ENCODE measurements around the gene CEP20. TPM values are rescaled to one million over a fixed set of nuclear protein-coding genes. Genes with fewer than 3 reads are reported as not detected.
A peak's percentile ranks its signal among the peaks of the same experiment; 100 is the strongest.

Gene CEP20
- total and polyA plus RNA-seq, 4 donors = 21.3 to 26.8 (median 24.7) TPM

- ATAC-seq (ENCODE audit: low FRiP score) (peak; percentile 77), DNase-seq (no peak)
- no peaks in the 10 kb centered on the region for H3K27me3 ChIP-seq (ENCODE audit: control insufficient read depth in 1 of 2, insufficient read depth in 2 of 2, low read length in 1 of 2)
- peaks cover 0 to 2% of the 10 kb centered on the region in 2 donors for H3K4me1 ChIP-seq (ENCODE audit: control insufficient read depth in 1 of 2, insufficient read depth in 2 of 2, low read length in 2 of 2)
- H3K27ac ChIP-seq (ENCODE audit: low read depth in 1 of 2, low read length in 2 of 2) = peak overlapping the region in 1 of 2 donors; percentile 33
- H3K36me3 ChIP-seq (ENCODE audit: control insufficient read depth in 1 of 2, insufficient read depth in 2 of 2, low read length in 1 of 2) = peaks cover 0 to under 1% of the 10 kb centered on the region in 2 donors
- 17 to 18% methylated on average over 7 of the region's 7 CpGs for WGBS, 2 donors
- no peak overlapping the region for H3K4me3 ChIP-seq (ENCODE audit: low read length in 2 of 2)
- intact Hi-C loops (cut with DNase I) = loop anchor here (2.0 to 10.0 kb wide), 2 partner anchors 220 to 252 kb away; no protein-coding TSS in a partner anchor
- H3K9me3 ChIP-seq (ENCODE audit: control insufficient read depth, low read length) = no peaks in the 10 kb centered on the region
Observed at GRCh38 chr16:15874745-15875314, 13.6 kb downstream of the CEP20 start.

GRCh38 chr16:15873737-15874136 lies 14.7 kb downstream of the CEP20 start:
- intact Hi-C loops (cut with DNase I) = loop anchor here (2.0 to 10.0 kb wide), 2 partner anchors 221 to 253 kb away; no protein-coding TSS in a partner anchor

GRCh38 chr16:15873301-15873700 lies 15.1 kb downstream of the CEP20 start:
- WGBS, 2 donors = 8 to 20% methylated on average over 2 of the region's 2 CpGs
- H3K36me3 ChIP-seq (ENCODE audit: control insufficient read depth in 1 of 2, insufficient read depth in 2 of 2, low read length in 1 of 2) = peaks cover 0 to 1% of the 10 kb centered on the region in 2 donors
- H3K27me3 ChIP-seq (ENCODE audit: control insufficient read depth in 1 of 2, insufficient read depth in 2 of 2, low read length in 1 of 2) = no peaks in the 10 kb centered on the region
- H3K4me1 ChIP-seq (ENCODE audit: control insufficient read depth in 1 of 2, insufficient read depth in 2 of 2, low read length in 2 of 2) = peaks cover 0 to 2% of the 10 kb centered on the region in 2 donors
- DNase-seq (no peak), ATAC-seq (ENCODE audit: low FRiP score) (no peak)
- H3K9me3 ChIP-seq (ENCODE audit: control insufficient read depth, low read length) = no peaks in the 10 kb centered on the region
- intact Hi-C loops (cut with DNase I) = loop anchor here in 1 of 2 donors (10.0 kb wide), 1 partner anchor 222 kb away; no protein-coding TSS in a partner anchor
- no peak overlapping the region for H3K4me3 ChIP-seq (ENCODE audit: low read length in 2 of 2)
- no peak overlapping the region for H3K27ac ChIP-seq (ENCODE audit: low read depth in 1 of 2, low read length in 2 of 2)

More at GRCh38 chr16:15873737-15874136, 14.7 kb downstream of the CEP20 start:
- DNase-seq (no peak), ATAC-seq (ENCODE audit: low FRiP score) (no peak)
- Histone ChIP-seq H3K36me3 (ENCODE audit: control insufficient read depth in 1 of 2, insufficient read depth in 2 of 2, low read length in 1 of 2) (peaks cover 0 to 1% of the 10 kb centered on the region in 2 donors), H3K27ac (ENCODE audit: low read depth in 1 of 2, low read length in 2 of 2) (no peak overlapping the region), H3K4me3 (ENCODE audit: low read length in 2 of 2) (no peak overlapping the region), H3K4me1 (ENCODE audit: control insufficient read depth in 1 of 2, insufficient read depth in 2 of 2, low read length in 2 of 2) (peaks cover 0 to 2% of the 10 kb centered on the region in 2 donors), H3K27me3 (ENCODE audit: control insufficient read depth in 1 of 2, insufficient read depth in 2 of 2, low read length in 1 of 2) (no peaks in the 10 kb centered on the region), H3K9me3 (ENCODE audit: control insufficient read depth, low read length) (no peaks in the 10 kb centered on the region)
- WGBS, 2 donors = 87 to 95% methylated on average over 1 of the region's 1 CpG

GRCh38 chr16:15870011-15870410 lies 18.4 kb downstream of the CEP20 start:
- ATAC-seq (ENCODE audit: low FRiP score) (no peak), DNase-seq (no peak)
- 90 to 92% methylated on average over 5 of the region's 5 CpGs for WGBS, 2 donors
- intact Hi-C loops (cut with DNase I) = loop anchor here in 1 of 2 donors (10.0 kb wide), 1 partner anchor 225 kb away; no protein-coding TSS in a partner anchor
- H3K9me3 ChIP-seq (ENCODE audit: control insufficient read depth, low read length) = no peaks in the 10 kb centered on the region
- H3K4me1 ChIP-seq (ENCODE audit: control insufficient read depth in 1 of 2, insufficient read depth in 2 of 2, low read length in 2 of 2) = peaks cover 0 to 2% of the 10 kb centered on the region in 2 donors
- H3K4me3 ChIP-seq (ENCODE audit: low read length in 2 of 2) = no peak overlapping the region
- no peak overlapping the region for H3K27ac ChIP-seq (ENCODE audit: low read depth in 1 of 2, low read length in 2 of 2)
- H3K27me3 ChIP-seq (ENCODE audit: control insufficient read depth in 1 of 2, insufficient read depth in 2 of 2, low read length in 1 of 2) = no peaks in the 10 kb centered on the region
- peaks cover 0 to 1% of the 10 kb centered on the region in 2 donors for H3K36me3 ChIP-seq (ENCODE audit: control insufficient read depth in 1 of 2, insufficient read depth in 2 of 2, low read length in 1 of 2)

- no peaks in the 10 kb centered on the region for H3K9me3 ChIP-seq (ENCODE audit: control insufficient read depth, low read length)
- no peaks in the 10 kb centered on the region for H3K27me3 ChIP-seq (ENCODE audit: control insufficient read depth in 1 of 2, insufficient read depth in 2 of 2, low read length in 1 of 2)
- intact Hi-C loops (cut with DNase I) = no loop called here
- no peaks in the 10 kb centered on the region for H3K4me1 ChIP-seq (ENCODE audit: control insufficient read depth in 1 of 2, insufficient read depth in 2 of 2, low read length in 2 of 2)
- no peak overlapping the region for H3K27ac ChIP-seq (ENCODE audit: low read depth in 1 of 2, low read length in 2 of 2)
- ATAC-seq (ENCODE audit: low FRiP score) (no peak), DNase-seq (no peak)
- 82 to 86% methylated on average over 5 of the region's 5 CpGs for WGBS, 2 donors
- no peak overlapping the region for H3K4me3 ChIP-seq (ENCODE audit: low read length in 2 of 2)
- peaks cover 0 to 1% of the 10 kb centered on the region in 2 donors for H3K36me3 ChIP-seq (ENCODE audit: control insufficient read depth in 1 of 2, insufficient read depth in 2 of 2, low read length in 1 of 2)
Observed at GRCh38 chr16:15866451-15866850, 22.0 kb downstream of the CEP20 start.

GRCh38 chr16:15865742-15866141 lies 22.7 kb downstream of the CEP20 start:
- DNase-seq = no peak
- Histone ChIP-seq H3K4me3 (ENCODE audit: low read length in 2 of 2) (no peak overlapping the region), H3K27me3 (ENCODE audit: control insufficient read depth in 1 of 2, insufficient read depth in 2 of 2, low read length in 1 of 2) (no peaks in the 10 kb centered on the region), H3K36me3 (ENCODE audit: control insufficient read depth in 1 of 2, insufficient read depth in 2 of 2, low read length in 1 of 2) (peaks cover 0 to 1% of the 10 kb centered on the region in 2 donors), H3K9me3 (ENCODE audit: control insufficient read depth, low read length) (no peaks in the 10 kb centered on the region), H3K27ac (ENCODE audit: low read depth in 1 of 2, low read length in 2 of 2) (no peak overlapping the region), H3K4me1 (ENCODE audit: control insufficient read depth in 1 of 2, insufficient read depth in 2 of 2, low read length in 2 of 2) (no peaks in the 10 kb centered on the region)
- WGBS, 2 donors = 43 to 46% methylated on average over 7 of the region's 7 CpGs
- ATAC-seq (ENCODE audit: low FRiP score) = no peak
- intact Hi-C loops (cut with DNase I) = no loop called here

GRCh38 chr16:15864939-15865338 lies 23.5 kb downstream of the CEP20 start:
- peaks cover 0 to 1% of the 10 kb centered on the region in 2 donors for H3K36me3 ChIP-seq (ENCODE audit: control insufficient read depth in 1 of 2, insufficient read depth in 2 of 2, low read length in 1 of 2)
- H3K27me3 ChIP-seq (ENCODE audit: control insufficient read depth in 1 of 2, insufficient read depth in 2 of 2, low read length in 1 of 2) = no peaks in the 10 kb centered on the region
- H3K9me3 ChIP-seq (ENCODE audit: control insufficient read depth, low read length) = no peaks in the 10 kb centered on the region
- DNase-seq (no peak), ATAC-seq (ENCODE audit: low FRiP score) (no peak)
- 80 to 82% methylated on average over 5 of the region's 5 CpGs for WGBS, 2 donors
- no peak overlapping the region for H3K27ac ChIP-seq (ENCODE audit: low read depth in 1 of 2, low read length in 2 of 2)
- no peaks in the 10 kb centered on the region for H3K4me1 ChIP-seq (ENCODE audit: control insufficient read depth in 1 of 2, insufficient read depth in 2 of 2, low read length in 2 of 2)
- intact Hi-C loops (cut with DNase I) = no loop called here
- no peak overlapping the region for H3K4me3 ChIP-seq (ENCODE audit: low read length in 2 of 2)

GRCh38 chr16:15861996-15862395 lies 26.4 kb downstream of the CEP20 start:
- no peaks in the 10 kb centered on the region for H3K9me3 ChIP-seq (ENCODE audit: control insufficient read depth, low read length)
- H3K4me3 ChIP-seq (ENCODE audit: low read length in 2 of 2) = no peak overlapping the region
- intact Hi-C loops (cut with DNase I) = no loop called here
- no peak for ATAC-seq (ENCODE audit: low FRiP score)
- no peaks in the 10 kb centered on the region for H3K27me3 ChIP-seq (ENCODE audit: control insufficient read depth in 1 of 2, insufficient read depth in 2 of 2, low read length in 1 of 2)
- no peak overlapping the region for H3K27ac ChIP-seq (ENCODE audit: low read depth in 1 of 2, low read length in 2 of 2)
- no peaks in the 10 kb centered on the region for H3K4me1 ChIP-seq (ENCODE audit: control insufficient read depth in 1 of 2, insufficient read depth in 2 of 2, low read length in 2 of 2)
- no peaks in the 10 kb centered on the region for H3K36me3 ChIP-seq (ENCODE audit: control insufficient read depth in 1 of 2, insufficient read depth in 2 of 2, low read length in 1 of 2)
- no peak for DNase-seq
- 97 to 98% methylated on average over 3 of the region's 3 CpGs for WGBS, 2 donors
